GM10248 (cell line): Measurements from ENCODE around the gene ISX.

Source experiments
- CTCF ChIA-PET: fragments of 300-600 bp; sonication (Branson Sonifier 250); formaldehyde crosslinking; extraction: SDS; loops from one replicate; lab custom pipeline; 2021; ENCODE audit warnings: antibody characterized with exemption; lab: Yijun Ruan, JAX
- POLR2A ChIA-PET: fragments of 350-650 bp; sonication (Branson Sonifier 250); formaldehyde crosslinking; extraction: SDS; loops from one replicate; lab custom pipeline; 2020; ENCODE audit warnings: antibody characterized with exemption; lab: Yijun Ruan, JAX
- DNase-seq: peaks from one replicate; pipeline ENCODE4 v3.0.0; 2012; ENCODE audit errors: extremely low spot score
- TF ChIP-seq, protein P1 (sequence below): IDR thresholded peaks from 2 replicates; pipeline ENCODE4 v1.5.1; 2012; ENCODE audit warnings: mild to moderate bottlenecking, low read depth; ENCODE audit errors: extremely low read depth, missing control alignments, control extremely low read depth

Gene ISX

DNA sequence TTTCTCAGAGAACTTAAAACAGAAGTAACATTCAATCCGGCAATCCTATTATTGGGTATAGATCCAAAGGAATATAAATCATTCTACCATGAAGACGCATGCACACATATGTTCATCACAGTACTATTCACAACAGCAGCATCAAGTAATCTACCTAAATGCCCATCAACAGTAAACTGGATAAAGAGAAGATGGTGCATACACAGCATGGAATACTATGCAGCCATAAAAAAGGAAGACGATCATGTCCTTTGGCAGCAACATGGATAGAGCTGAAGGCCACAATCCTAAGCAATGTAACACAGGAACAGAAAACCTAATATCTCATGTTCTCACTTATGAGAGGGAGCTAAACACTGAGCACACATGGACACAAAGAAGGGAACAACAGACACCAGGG, 6.3 kb upstream of the ISX start:
- ChIA-PET CTCF (interaction anchor here (1.5 to 1.6 kb wide), 2 partner anchors 16 to 36 kb away, joined by 3 to 4 read pairs; no protein-coding TSS in a partner anchor), POLR2A (no interaction called here)
- TF ChIP-seq, protein P1, sequence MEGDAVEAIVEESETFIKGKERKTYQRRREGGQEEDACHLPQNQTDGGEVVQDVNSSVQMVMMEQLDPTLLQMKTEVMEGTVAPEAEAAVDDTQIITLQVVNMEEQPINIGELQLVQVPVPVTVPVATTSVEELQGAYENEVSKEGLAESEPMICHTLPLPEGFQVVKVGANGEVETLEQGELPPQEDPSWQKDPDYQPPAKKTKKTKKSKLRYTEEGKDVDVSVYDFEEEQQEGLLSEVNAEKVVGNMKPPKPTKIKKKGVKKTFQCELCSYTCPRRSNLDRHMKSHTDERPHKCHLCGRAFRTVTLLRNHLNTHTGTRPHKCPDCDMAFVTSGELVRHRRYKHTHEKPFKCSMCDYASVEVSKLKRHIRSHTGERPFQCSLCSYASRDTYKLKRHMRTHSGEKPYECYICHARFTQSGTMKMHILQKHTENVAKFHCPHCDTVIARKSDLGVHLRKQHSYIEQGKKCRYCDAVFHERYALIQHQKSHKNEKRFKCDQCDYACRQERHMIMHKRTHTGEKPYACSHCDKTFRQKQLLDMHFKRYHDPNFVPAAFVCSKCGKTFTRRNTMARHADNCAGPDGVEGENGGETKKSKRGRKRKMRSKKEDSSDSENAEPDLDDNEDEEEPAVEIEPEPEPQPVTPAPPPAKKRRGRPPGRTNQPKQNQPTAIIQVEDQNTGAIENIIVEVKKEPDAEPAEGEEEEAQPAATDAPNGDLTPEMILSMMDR, result no peak
- DNase-seq, result no peak

DNA sequence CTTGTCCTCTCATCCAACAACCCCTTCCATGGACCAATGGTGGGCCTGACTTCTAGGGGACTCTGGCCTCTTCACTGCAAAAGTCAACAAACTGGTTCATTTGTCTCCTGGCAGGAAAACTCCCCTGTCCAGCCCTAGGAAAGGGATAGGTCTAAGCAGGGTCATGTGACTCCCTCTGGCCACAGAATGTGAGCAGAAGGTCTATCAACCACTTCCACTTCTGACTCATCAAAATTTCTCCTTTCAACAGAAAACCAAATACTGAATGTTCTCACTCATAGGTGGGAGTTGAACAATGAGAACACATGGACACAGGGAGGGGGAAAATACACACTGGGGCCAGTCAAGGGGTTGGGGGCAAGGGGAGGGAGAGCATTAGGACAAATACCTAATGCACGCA, 1.3 kb upstream of the ISX start:
- ChIA-PET CTCF (no interaction called here), POLR2A (no interaction called here)
- TF ChIP-seq, protein P1, result no peak

DNA sequence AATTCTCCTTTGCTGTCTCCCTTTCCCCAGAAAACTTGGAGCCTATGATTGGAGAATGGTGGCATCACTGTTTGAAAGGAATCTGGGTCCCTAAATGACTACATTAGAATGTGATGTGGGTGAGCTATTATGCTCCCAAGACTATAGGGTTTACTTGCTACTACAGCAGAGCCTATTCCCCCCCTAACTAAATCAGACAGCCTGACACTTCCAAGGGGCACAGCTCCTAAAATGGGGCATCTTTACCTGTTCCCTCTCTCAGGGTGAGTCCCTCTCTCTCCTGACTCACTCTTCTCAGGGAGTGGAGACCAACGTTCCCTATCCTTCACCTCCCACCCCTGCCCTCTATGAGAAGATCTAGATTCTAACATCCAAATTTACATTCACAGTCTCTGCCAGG, 775 bp upstream of the ISX start:
- TF ChIP-seq, protein P1, result no peak
- CTCF ChIA-PET, result no interaction called here
- POLR2A ChIA-PET, result no interaction called here
- no peak for DNase-seq

More for the DNA sequence above, 1.3 kb upstream of the ISX start:
- DNase-seq, result peak; percentile 57

DNA sequence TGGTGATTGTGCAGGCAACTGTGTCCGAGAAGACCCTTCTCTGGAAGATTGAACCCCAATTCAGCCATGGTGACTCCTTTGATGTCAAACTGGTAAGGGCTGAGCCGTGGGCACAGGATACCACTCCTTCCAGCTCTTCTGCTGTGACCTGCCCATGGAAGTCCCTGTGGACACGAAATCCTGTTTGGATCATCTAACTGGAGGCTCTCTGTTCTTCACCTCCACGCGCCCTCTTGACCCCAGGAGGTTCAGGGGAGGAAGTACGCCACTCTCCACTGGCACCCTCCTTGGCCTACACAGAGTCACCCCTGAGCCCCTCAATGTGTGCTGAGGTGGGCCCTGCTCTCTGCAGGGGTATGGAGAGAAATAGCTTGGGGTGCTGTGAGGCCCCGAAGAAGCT, 810 bp downstream of the ISX start:
- CTCF ChIA-PET, result interaction anchor here (1.2 to 3.1 kb wide), 2 partner anchors 11 to 52 kb away, joined by 5 to 20 read pairs; no protein-coding TSS in a partner anchor
- DNase-seq, result no peak
- TF ChIP-seq, protein P1, result no peak
- POLR2A ChIA-PET, result interaction anchor here (1.4 kb wide), 1 partner anchor 11 kb away, joined by 3 read pairs; no protein-coding TSS in a partner anchor

DNA sequence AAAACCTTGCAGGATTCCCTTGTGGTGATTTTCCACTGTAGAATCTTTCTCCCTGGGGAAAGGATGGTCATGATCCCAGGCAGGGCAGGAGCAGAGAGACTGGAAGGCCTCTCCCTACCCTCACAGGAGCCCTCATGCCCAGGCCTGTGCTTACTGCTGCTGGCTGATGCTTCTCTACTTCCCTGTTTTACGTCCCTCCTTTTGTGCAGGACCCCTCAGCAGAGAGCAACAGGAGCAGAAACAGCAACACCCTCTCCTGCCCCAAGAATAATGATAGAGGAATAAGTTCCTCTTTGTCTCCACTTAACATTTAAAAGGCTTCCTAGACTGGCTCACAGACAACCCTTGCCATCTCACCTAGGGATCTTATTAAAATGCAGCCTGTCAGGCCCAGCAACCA, 3.6 kb downstream of the ISX start:
- CTCF ChIA-PET, result interaction anchor here (1.1 to 2.5 kb wide), 4 partner anchors 12 to 56 kb away, joined by 3 to 8 read pairs (median 6); no protein-coding TSS in a partner anchor
- no peak for DNase-seq
- TF ChIP-seq, protein P1, result no peak
- POLR2A ChIA-PET, result no interaction called here

DNA sequence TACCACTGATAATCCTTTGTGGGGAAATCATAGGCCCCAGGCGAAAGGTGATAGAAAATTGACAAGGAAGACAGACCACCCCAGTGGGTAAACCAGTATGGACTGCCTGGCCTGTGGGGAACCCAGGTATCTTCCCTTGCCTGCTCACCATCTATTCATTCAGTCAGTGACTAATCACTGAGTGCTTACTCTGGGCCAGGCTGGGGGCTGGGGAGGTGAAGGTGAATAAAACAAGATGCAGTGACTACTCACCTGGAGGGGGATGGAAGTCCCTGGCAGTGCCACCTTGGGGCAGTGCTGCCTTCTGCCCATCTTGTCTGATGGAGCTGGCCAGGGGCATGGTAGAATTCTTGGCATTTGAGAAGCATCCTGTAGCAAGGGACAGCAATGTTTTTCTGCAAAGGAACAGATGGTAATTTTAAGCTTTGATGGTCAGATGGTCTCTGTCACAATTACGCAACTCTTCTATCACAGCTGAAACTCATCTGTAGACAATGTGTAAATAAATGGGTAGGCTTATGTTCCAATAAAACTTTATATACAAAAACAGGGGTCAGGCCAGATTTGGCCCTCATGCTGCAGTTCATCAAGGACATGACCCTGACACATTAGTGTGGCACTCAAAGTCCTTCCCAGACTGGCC, 4.6 kb downstream of the ISX start:
- POLR2A ChIA-PET, result no interaction called here
- CTCF ChIA-PET, result interaction anchor here (1.1 to 1.6 kb wide), 3 partner anchors 21 to 55 kb away, joined by 3 to 5 read pairs (median 4); no protein-coding TSS in a partner anchor
- TF ChIP-seq, protein P1, result no peak
- no peak for DNase-seq
